Measurements from ENCODE around the gene HOXA1.

- TF ChIP-seq CTCF (IDR thresholded peaks at IDR 0.05) = no peak
- TF ChIP-seq POLR2AphosphoS5 (IDR thresholded peaks at IDR 0.05) = no peak
- no peak for TF ChIP-seq POLR2A (IDR thresholded peaks at IDR 0.05; ENCODE audit: low read depth)
Observed at GRCh38 chr7:27053153-27053552, 42.6 kb downstream of the HOXA1 start.

Data from esophagus muscularis mucosa (tissue), 3 donors.